ENCODE results near the gene PSMD8. TPM values are rescaled to one million over a fixed set of nuclear protein-coding genes. Genes with fewer than 3 reads are reported as not detected.

PSMD8 gene
- total RNA-seq, 1 donor from 2014 or later, result 131 TPM

DNA sequence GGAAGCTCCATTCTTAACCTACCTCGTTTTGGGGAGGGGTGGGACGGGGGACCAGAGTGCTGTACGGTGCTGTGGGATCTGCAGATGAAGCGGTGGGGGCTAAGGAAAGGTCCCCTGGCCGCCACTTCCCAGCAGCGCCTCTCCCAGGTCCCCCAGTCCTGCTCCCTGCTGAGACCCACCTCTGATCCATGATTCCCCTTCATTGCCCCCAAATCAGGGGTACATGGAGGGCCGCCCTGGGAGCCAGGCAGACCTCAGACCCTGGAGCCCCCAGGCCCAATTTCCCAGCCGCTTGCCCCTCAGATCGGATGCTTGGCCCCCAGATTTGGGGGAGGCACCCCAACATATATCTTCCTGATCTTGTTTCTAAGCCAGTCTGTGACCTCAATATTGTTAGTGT lies 24.7 kb downstream of the PSMD8 start:
- H3K27me3 Mint-ChIP-seq (ENCODE audit: low read depth), result peaks cover 16% of the 10 kb centered on the region
- peaks cover 2% of the 10 kb centered on the region for H3K4me1 Mint-ChIP-seq
- DNase-seq (ENCODE audit: low spot score in 2 of 2, unreplicated experiment in 2 of 2), result no peak
- TF ChIP-seq, protein P1, sequence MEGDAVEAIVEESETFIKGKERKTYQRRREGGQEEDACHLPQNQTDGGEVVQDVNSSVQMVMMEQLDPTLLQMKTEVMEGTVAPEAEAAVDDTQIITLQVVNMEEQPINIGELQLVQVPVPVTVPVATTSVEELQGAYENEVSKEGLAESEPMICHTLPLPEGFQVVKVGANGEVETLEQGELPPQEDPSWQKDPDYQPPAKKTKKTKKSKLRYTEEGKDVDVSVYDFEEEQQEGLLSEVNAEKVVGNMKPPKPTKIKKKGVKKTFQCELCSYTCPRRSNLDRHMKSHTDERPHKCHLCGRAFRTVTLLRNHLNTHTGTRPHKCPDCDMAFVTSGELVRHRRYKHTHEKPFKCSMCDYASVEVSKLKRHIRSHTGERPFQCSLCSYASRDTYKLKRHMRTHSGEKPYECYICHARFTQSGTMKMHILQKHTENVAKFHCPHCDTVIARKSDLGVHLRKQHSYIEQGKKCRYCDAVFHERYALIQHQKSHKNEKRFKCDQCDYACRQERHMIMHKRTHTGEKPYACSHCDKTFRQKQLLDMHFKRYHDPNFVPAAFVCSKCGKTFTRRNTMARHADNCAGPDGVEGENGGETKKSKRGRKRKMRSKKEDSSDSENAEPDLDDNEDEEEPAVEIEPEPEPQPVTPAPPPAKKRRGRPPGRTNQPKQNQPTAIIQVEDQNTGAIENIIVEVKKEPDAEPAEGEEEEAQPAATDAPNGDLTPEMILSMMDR (IDR thresholded peaks at IDR 0.05; ENCODE audit: unreplicated experiment), result no peak
- H3K4me3 Mint-ChIP-seq, result no peak overlapping the region
- peaks cover 16% of the 10 kb centered on the region for H3K36me3 Mint-ChIP-seq
- no peak overlapping the region for H3K27ac Mint-ChIP-seq
- H3K9me3 Mint-ChIP-seq, result peaks cover 11% of the 10 kb centered on the region

DNA sequence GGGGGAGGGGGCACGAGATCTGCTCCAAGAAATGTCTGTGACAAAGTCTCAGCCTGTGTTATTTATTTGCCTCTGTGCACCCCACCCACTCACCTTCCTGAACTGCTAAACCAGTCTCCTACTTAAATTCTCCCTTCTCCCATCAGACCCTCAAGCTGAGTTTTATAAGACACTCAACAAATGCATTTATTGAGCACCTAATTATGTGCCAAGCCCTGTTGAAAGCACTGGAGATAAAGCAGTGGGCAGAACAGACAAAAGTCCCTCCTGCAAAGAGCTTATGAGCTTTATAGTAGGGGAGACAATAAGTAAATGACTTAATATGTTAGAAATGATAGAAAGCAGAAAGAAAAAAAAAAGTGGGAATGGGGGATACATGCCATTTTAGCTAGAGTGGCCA lies 25.2 kb downstream of the PSMD8 start:
- peaks cover 2% of the 10 kb centered on the region for H3K4me1 Mint-ChIP-seq
- peaks cover 13% of the 10 kb centered on the region for H3K36me3 Mint-ChIP-seq
- H3K9me3 Mint-ChIP-seq, result peaks cover 11% of the 10 kb centered on the region
- TF ChIP-seq, protein P1 (IDR thresholded peaks at IDR 0.05; ENCODE audit: unreplicated experiment), result no peak
- H3K27ac Mint-ChIP-seq, result no peak overlapping the region
- peaks cover 15% of the 10 kb centered on the region for H3K27me3 Mint-ChIP-seq (ENCODE audit: low read depth)
- no peak for DNase-seq (ENCODE audit: low spot score in 2 of 2, unreplicated experiment in 2 of 2)
- H3K4me3 Mint-ChIP-seq, result no peak overlapping the region

DNA sequence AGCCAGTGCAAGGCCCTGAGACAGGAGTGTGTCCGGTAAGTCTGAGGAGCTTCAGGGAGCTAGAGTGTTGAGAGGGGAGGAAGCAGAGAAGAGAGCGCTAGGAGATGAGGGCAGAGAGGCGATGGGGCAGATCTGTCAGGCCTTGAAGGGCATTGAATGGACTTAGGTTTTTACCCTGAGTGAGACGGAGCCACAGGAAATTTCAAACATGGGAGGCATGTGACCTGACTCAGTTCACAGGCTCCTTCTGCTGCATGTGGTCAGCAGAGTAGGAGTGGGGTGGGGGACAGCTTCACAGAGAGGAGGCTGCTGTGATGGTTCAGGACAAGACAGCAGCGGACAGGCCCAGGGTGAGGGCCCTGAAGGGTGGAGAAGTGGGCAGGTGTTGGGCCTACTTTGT lies 26.0 kb downstream of the PSMD8 start:
- H3K27ac Mint-ChIP-seq, result no peak overlapping the region
- H3K27me3 Mint-ChIP-seq (ENCODE audit: low read depth), result peaks cover 15% of the 10 kb centered on the region
- H3K4me3 Mint-ChIP-seq, result no peak overlapping the region

DNA sequence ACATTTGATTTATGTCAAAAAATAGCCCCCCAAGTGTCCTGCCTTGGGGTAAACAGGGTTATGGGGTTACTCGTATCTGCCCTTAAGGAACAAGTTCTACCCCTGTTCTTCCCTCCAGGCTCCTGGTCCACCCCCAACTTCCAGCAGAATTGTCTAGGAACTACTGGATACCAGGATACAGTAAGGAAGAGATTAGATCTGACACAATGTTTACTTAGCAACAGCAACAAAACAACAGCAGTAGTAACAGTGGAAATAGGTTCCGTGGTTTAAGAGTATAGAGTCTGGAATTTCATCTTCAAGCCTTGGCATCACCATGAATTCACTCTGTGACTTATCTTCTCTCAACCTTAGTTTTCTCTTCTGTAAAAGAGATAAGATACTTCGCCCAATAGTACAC lies 26.8 kb downstream of the PSMD8 start:
- TF ChIP-seq, protein P1 (IDR thresholded peaks at IDR 0.05; ENCODE audit: unreplicated experiment), result no peak
- peaks cover 2% of the 10 kb centered on the region for H3K4me1 Mint-ChIP-seq
- peaks cover 6% of the 10 kb centered on the region for H3K9me3 Mint-ChIP-seq
- H3K4me3 Mint-ChIP-seq, result no peak overlapping the region
- DNase-seq (ENCODE audit: low spot score in 2 of 2, unreplicated experiment in 2 of 2), result no peak
- H3K27me3 Mint-ChIP-seq (ENCODE audit: low read depth), result peaks cover 15% of the 10 kb centered on the region
- H3K36me3 Mint-ChIP-seq, result peaks cover 8% of the 10 kb centered on the region
- H3K27ac Mint-ChIP-seq, result no peak overlapping the region

More for the DNA sequence above, 26.0 kb downstream of the PSMD8 start:
- H3K36me3 Mint-ChIP-seq, result peaks cover 8% of the 10 kb centered on the region
- H3K4me1 Mint-ChIP-seq, result peaks cover 2% of the 10 kb centered on the region
- H3K9me3 Mint-ChIP-seq, result peaks cover 6% of the 10 kb centered on the region
- TF ChIP-seq, protein P1 (IDR thresholded peaks at IDR 0.05; ENCODE audit: unreplicated experiment), result no peak
- no peak for DNase-seq (ENCODE audit: low spot score in 2 of 2, unreplicated experiment in 2 of 2)

DNA sequence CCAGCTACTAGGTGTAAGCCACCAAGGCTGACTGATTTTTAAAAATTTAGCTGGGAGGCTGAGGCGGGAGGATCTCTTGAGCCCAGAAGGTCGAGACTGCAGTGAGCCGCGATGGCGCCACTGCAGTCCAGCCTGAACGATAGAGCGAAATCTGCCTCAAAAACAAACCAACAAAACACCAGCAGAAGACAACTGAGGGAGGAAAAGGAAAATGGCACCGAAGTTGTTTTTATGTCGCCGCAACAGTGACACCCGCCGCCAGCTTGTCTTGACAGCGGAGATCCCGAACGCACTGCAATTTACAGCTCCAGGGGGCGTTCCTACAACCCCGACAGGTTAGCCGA lies 28.2 kb downstream of the PSMD8 start:
- TF ChIP-seq, protein P1 (IDR thresholded peaks at IDR 0.05; ENCODE audit: unreplicated experiment), result no peak
- H3K4me1 Mint-ChIP-seq, result peaks cover 2% of the 10 kb centered on the region
- no peak for DNase-seq (ENCODE audit: low spot score in 2 of 2, unreplicated experiment in 2 of 2)
- peak overlapping the region; percentile 82 for H3K27ac Mint-ChIP-seq
- no peaks in the 10 kb centered on the region for H3K9me3 Mint-ChIP-seq
- H3K36me3 Mint-ChIP-seq, result peaks cover 3% of the 10 kb centered on the region
- peak overlapping the region; percentile 81 for H3K4me3 Mint-ChIP-seq
- peaks cover 15% of the 10 kb centered on the region for H3K27me3 Mint-ChIP-seq (ENCODE audit: low read depth)
